ENCODE results near the gene PTAR1.

PTAR1 gene

DNA sequence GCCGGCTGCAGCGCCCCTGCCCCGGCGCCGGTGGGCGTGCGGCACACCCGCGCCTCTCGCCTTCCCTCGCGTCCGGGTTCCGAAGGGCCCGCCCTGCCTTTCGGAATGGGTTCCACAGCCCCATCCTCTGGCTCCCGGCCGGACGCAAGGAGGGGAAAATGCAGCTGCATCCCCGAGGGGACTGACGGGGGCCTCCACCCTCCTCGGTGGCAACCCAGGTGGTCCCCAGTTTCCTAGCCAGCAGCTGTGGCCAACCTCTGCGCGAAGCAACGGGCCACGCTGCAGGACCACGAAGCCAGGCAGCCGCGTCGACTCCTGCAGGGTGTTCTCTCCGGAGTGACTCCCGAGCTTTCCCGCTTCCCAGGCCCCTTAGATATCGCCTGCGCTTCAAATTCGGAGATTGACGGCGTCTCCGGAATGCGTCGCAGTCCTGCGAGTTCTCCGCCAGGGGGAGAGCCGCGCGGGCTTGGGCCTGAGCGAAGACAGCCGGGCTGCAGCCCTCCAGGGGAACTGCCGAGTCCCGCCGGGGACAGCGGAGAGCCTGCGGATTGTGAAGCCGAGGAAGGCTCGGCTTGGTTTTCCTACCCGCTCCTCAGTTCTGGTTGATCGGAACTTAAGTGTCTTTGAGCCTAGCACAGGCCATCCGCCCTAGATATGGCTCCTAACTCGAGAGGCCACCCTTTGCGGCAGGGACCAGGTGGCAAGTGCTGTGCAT is 87.1 kb downstream of the PTAR1 start:
- peak; percentile 85 for DNase-seq

DNA sequence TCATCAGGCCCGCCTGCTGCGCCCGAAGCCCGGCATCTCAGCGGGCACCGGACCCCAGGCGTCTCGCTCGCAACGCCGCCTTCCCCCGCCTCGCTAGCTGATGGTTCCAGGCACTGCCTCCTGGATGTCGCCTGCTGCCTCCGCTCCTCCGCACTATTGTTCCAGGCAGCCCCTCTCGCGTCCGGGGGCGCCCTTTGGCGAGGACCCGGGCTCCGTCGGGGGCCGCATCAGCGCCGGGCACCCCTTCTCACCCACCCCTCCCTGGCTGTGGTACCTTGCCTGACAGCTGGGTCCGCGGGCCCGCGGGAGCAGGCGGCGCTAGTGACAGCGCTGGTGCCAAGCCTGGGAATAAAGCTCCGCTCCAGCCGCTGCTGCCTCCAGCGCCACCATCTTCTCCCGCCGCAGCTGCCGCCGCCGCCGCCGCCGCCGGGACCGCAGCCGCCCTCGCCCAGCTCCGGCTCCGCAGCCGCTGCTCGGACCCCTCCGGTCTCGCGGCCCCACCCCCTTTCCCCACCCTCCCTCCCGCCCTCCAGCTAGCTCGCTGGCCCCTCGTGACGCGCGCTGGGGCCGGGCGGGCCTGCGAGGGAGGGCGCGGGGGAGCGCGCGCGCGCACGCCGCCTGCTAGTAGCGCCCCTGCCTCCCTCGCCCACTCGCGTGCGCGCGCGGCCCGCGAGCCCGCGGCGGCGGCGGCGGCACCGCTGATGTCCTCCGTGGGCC is 87.8 kb downstream of the PTAR1 start, which contains the start of gene APBA1:
Gene APBA1 (minus strand): TSS at position 493 of the 717 bp plus-strand sequence.
- DNase-seq, result peak; percentile 58

DNA sequence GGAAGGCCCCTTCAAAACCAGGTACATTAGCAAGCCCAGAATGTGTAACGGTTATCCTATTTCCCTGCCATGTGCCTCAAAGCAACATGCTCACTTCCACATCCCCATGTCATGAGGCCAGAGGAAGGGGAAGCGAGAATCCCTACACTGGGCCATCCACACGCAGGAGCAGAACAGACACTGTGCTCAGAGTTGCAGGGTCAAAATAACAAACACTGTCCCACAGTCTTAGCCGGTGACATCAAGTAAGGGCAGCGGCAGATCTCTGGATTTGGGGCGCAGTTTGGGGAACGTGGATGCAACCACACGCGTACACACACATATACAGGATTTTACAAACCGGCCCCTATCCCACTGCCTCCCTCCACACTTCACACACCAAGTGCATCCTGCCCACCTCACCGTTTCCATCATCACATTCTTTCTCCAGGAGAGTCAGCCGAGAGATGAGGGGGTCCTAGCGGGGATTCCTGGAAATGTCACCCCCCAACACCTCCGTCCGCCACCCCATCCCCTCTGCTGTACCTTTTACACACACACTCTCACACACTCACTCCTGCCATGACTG is 88.4 kb downstream of the PTAR1 start:
- no peak for DNase-seq

DNA sequence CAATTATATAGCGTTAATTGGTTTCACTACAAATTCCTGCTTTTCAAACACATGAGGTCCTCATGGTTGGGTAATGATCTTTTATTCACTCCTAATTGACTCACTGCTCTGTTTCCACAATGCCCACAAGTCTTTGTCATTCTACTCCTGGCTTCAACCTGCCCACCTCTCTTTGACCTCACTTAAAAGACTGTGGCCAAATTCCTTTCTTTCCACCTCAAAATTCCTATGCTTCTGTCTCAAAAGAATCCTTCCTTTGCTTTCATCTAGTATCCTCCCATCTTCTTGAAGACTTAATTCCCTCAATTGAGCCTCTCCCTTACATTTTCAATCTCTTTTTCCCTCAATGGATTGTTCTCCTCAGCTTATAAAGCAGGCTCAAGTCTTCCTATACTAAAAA is 92.5 kb downstream of the PTAR1 start:
- no peak for DNase-seq

DNA sequence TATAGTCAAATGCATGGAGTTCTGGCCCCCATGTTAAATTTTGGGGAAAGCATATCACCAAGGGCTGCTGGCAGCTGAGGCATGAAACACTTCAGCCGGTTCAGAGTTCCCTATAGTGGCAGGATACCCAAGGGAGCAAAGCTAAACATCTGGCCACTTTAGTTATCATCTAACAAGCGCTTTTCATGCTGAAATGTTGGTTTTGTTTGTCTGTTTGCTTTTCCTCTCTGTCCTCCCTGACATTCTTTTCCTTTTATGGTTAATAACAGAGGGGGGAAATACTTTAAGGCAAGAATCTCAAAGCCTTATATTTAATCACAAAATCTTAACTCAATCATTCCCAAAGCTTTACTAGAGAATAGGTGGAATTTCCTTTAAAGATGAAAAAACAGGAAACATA is 99.5 kb downstream of the PTAR1 start:
- DNase-seq, result no peak
